Posterior cingulate gyrus (tissue), 11 donors: ENCODE measurements around the gene TMEM187.

Experiments used
- DNase-seq, 10 donors: peaks; one replicate each; pipeline versions ENCODE4 v3.0.0 to v3.0.0-alpha.2; 2020 to 2021; ENCODE audit warnings: mixed read lengths in 3 of 10
- intact Hi-C: fragments of 100-400 bp; cut with DNase I; formaldehyde crosslinking; loops from one replicate; pipeline ENCODE4 v1.15.1; 2023

The TMEM187 gene

DNA sequence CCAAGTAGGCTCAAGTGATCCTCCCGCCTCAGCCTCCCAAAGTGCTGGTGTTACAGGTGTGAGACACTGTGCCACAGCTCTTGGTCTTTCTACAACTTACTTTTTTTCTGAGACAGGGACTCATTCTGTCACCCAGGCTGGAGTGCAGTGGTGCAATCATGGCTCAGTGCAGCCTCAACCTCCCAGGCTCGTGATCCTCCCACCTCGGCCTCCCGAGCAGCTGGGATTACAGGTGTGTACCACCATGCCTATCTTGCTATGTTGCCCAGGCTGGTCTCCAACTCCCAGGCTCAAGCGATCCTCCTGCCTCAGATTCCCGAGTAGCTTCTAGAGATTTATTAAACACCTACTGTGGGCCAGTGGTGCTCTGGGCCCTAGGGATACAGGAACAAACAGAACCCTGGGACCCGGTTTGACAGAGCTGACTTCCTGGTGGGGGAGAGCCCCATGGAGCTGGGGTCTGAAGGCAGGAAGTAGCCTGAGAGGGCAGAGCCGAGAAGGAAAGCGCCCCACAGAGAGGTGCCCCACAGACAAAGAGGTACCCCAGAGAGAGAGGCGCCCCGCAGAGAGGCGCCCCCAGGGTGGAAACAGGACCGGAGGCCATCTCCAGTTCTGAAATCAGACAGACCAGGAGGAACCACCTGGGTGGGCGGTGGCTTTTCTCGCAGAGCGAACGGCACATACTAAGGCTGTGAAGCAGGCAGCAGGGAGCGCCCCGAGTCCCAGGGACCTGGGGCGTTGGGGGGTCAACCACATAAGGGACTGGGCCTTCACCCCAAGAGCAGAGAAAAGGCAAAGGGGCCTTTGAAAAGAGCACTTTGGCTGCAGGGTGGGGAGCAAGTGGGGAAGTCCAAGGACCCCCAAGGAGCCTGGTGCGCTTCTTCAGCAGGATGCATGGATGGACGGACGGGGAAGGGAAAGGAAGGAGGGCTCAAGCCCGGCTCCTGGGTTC lies 42.2 kb downstream of the TMEM187 start:
- intact Hi-C loops, result loop anchor here (10.0 kb wide), 1 partner anchor 80 kb away; the partner anchor contains the start of gene MECP2
- peak in 2 of 10 donors; percentile 51 to 60 for DNase-seq

DNA sequence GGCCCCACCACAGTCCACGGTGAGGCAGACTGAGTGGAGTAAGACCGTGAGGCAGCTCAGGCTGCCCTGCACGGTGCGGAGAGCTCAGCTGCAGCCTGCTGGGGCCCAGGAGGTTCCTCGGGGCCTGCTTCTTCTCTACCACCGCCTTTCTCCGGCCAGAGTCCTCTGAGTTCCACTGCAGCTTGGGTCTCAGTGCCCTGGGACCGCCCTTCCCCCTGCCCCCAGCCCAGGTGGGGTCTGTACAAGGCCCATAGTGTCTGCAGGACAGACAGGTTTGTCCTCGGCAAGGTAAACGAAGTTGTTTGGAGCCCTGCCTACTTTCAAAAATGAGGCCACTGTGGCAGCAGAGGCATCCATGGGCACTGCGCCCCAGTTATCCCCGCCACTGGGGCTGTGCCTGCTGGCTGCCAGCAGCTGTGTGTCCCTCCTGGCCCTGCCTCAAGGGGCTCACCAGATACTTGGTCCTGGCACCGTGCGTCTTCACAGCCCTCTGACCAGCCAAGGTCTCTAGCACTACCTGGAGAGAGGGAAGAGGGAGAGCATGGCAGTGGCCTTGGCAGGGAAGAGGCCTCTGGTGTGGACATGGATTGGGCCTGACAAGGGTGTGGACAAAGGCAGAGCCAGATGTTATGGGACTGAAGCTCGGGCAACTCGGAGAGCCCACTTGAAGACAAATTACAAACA lies 43.2 kb downstream of the TMEM187 start:
- peak in 2 of 10 donors; percentile 55 to 77 for DNase-seq
- intact Hi-C loops, result loop anchor here (10.0 kb wide), 1 partner anchor 79 kb away; the partner anchor contains the start of gene MECP2

DNA sequence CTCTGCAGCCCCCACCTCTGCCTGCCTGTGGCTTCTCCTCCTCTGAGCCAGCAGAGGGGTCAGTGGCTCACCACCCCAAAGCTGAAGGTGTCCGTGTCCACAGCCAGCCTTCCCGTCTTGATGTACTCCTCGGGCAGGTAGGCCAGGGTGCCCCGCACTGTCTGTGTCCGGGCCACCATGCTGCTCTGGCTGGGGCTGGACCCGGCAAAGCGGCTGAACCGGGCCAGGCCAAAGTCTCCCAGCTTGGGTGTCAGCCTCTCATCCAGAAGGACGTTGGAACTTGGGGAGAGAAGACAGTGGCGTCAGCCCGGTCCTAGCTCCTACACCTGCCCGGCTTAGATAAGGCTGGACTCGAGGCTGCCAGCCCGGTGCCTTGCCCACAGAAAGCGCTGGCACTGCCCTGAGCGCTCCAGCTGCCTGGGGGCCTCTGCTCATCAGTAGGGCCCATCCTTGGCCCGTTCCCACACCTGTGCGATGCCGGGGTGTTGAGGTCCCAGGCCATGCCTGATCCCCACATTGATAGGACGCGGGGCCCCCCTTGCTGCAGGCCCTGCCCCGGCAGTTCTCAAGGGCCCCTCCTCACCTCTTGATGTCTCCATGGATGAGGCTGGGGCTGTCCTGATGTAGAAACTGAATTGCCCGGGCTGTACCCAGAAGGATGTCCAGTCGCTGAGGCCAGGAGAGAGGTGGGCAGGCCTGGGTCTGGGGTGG lies 44.0 kb downstream of the TMEM187 start:
- peak in 1 of 10 donors; percentile 72 for DNase-seq
- intact Hi-C loops, result loop anchor here (10.0 kb wide), 1 partner anchor 78 kb away; the partner anchor contains the start of gene MECP2

DNA sequence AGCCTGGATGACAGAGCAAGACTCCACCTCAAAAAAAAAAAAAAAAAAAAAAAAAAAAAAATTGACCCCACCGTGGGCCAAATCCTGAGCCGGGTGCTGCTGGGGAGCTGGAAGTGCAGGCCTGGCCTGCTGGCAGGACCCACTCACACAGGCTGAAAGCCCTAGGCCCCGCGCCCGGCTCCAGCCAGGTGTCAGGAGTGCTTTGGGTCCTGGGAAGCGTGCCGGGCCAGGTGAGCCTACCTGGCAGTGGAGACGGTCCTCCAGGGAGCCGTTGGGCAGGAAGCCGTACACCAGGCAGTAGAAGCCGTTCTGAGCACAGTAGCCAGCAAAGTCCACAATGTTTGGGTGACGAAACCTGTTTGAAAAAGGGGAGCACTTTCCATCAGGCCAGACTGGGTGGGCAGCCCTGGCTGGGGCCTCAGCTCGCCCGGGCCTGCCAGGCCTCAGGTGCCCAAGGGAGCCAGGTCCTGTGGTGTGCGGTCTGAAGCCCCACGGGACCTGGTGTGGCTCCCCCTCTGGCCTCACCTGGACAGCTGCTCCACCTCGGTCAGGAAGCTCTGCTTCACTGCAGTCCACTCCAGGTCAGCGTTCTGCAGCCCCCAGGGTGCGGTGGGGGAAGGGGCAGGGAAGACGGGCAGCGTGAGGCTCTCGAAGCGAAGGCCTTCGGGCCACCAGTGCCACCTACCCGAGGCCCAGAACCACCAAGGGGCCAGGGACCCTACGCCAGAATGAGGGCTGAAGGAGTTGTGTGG lies 45.4 kb downstream of the TMEM187 start:
- intact Hi-C loops, result loop anchor here (10.0 kb wide), 1 partner anchor 77 kb away; the partner anchor contains the start of gene MECP2
- DNase-seq, result peak in 2 of 10 donors; percentile 17 to 79

DNA sequence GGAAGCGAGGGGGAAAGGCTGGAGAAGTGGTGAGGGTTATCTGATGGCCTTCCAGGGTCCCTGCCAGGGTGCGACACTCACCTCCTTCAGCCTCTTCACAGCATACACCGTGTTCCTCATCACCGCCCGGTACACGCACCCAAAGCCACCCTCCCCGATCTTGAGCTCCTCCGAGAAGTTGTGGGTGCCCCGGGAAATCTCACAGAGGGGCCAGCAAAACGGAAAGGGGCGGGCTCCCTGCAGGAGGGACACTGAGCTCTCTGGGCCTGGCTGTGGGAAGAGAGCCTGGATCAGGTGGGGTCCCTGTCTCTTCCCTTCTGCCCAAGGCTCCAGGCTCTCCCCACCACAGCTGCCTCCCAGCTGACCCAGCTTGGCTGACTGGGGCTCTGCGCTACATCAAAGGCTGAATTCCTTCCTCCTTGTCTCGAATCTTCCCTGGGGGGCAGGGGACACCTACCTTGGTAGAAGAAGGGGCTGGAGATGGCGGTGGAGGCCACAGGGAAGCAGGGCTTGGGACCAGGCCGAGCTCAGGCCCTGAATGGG lies 46.0 kb downstream of the TMEM187 start:
- peak in 2 of 10 donors; percentile 8 to 72 for DNase-seq
- intact Hi-C loops, result loop anchor here (10.0 kb wide), 1 partner anchor 76 kb away; the partner anchor contains the start of gene MECP2

DNA sequence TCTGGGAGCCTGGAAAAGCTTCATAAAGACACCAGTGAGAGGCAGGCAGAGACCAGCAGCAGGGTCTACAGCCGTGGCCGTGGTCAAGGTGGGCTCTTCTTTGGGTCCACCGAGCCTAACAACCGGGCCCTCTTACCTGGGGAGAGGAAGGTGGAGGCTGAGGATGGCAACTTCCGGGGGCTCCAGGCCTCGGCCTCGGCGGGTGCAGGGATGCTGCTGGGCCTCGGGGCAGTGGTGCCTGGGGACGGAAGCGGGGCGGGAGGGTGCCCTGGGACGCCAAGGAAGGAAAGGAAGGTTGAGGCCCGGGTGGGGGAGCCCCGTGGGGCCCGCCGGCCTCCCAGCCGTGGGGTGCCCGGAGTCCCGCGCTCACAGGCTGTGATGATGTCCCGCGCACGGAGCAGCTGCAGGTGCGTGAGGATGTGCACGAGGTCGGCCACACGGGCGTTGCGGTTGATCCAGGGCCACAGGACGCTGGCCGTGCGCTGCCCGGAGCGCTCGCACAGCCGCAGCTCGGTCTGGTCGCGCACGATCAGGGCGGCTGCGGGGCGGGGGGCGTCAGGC lies 46.6 kb downstream of the TMEM187 start:
- intact Hi-C loops, result loop anchor here (10.0 kb wide), 1 partner anchor 76 kb away; the partner anchor contains the start of gene MECP2

DNA sequence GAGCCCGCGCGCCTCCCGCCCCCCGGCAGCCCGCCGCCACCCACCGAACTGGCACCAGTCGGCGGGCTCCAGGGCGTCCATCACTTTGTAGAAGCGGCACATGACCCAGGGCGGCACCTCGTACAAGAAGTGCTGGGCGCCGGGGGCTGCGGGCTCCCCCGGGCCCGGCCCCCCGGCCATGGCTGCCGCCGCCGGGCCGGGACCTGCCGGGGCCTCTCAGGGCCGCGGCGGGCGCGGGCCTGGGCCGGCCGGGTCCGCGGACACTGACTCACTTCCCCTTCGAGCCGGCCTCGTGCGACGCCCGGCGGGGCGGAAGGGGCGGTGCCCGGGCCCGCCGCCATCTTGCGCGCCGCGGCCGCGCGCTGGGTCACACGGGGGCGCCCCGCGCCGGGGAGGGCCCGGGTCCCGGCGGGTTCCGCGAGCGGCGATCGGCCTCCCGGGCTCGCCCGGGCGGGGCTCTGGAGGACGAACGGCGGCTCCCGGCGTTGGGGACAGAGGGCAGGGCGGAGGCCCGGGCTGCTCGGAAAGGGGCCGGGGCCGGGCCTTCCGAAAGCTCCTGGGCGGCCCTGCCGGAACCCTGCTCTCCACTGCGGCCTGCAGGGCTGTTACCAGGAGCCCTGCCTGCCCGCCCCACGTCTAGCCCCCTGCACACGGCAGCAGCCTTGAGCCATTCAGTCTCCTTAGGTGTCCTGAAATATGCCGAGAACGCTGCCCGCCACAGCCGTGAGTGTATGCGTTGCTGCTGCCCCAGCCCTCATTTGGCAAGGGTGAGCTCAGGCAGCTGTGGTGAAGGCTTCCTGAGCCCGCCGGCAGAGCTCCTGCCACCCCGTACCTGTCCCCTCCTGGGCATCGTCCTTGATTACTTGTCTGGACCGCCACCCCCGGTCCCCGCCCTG lies 47.3 kb downstream of the TMEM187 start, which contains the start of gene IRAK1:
Gene IRAK1, minus strand, starts transcription at position 270 of the 896 bp plus-strand sequence. Its CDS starts 90 bp downstream, at position 180.
- intact Hi-C loops, result loop anchor here (10.0 kb wide), 1 partner anchor 75 kb away; the partner anchor contains the start of gene MECP2
- DNase-seq, result peak in 5 of 10 donors; percentile 26 to 91 (median 59)

More for the DNA sequence above, 46.6 kb downstream of the TMEM187 start:
- DNase-seq, result peak in 3 of 10 donors; percentile 6 to 84 (median 82)

DNA sequence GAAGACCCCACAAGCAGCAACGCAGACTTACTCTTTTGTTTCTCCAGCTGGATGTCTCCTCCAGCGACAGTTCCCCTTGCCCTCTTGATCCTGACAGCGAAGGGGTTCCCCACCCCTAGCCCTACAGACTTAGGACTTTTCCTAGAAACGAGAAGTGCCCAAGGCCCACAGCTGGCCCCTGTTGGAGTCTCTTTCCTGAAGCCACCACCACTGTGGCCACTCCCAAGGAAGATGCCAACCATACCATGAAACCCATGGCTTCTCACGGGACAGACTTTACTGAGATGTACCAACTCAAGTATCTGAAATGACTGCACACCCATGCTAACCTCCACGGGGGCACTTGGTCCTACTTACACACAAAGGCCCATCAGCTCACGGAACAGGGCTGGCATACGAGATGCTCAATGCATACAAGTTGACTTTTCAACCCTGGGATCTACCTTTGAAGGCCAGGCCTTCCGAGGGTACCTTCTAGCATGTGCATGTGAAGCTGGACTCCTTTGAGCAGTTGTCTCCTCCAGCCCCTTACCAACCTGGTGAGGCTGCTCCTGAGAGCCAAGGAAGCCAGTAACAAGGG lies 48.1 kb downstream of the TMEM187 start:
- DNase-seq, result no peak
- intact Hi-C loops, result no loop called here

DNA sequence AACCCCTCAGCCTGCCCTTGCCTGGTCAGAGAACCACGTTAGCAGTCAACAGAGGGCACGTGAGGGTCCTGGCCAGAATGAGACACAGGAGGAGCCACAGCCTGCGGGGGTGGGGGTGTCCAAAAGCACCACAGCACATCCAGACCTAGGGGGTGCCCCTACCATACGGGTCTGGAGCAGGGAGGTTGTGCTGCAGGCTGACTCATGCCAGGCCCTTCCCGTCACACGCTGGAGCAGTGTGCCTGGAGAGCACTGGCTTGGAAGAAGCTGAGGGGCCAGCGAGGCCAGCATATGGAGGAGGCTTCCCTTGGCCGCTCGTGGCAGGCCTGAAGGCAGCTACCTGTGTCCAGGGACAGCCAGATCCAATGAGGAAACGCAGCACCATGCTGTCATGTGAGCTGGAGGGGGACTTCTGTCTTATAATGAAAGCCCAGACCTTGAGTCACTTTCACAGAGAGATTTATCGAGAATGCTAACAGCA lies 48.6 kb downstream of the TMEM187 start:
- DNase-seq, result no peak
- intact Hi-C loops, result no loop called here

DNA sequence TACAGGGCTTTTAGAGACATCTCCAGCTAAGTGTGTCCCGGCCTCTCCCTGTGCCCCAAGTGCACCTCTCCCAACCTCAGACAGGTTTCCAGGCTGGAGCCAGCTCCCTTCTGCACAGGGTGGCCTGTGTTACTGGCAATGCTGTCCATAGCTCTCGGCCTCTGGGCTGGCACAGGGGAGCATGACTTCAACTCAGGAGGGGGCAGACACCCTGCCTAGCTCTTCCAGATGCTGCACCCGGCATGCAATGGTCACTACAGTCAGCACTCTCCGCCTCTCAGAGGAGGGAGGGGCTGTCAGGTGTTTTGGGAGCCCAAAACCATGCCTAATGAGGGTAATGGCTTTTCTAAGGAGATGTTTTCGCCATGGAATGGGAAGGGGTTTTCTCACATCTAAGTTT lies 49.6 kb downstream of the TMEM187 start:
- no peak for DNase-seq
- intact Hi-C loops, result no loop called here

DNA sequence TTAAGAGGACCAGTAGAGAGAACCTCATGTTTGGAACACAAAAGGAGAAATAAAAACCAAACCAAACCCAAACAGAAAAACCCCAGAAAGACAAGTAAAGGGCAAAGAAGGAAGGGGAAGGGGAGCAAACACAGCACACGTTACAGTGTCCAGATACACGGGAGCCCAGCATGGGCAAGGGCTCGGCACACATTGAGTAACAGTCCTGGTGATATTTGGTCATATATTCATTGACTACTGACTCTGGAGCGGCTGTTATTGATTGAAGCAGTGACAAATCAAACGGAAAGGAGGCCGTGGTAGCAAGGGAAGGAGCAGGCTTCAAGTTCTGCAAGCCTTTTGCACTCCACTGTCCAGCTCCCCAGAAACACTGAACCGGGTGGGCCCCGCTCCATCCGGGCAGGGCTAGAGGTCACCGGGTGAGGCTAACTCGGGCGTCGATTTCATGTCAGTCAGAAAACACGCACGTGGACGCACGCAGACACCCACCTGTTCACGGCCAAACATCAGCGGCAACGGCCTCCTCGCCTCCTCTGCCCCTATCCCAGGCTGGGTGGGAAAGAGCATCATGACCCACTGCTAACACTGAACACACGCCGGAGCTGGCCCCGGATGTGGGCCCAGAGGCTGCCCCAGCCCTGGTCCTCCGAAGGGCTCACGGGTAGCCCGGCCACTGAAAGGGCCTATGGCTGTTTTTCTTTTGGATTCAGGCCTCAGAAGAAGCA lies 50.9 kb downstream of the TMEM187 start:
- intact Hi-C loops, result no loop called here
- no peak for DNase-seq

DNA sequence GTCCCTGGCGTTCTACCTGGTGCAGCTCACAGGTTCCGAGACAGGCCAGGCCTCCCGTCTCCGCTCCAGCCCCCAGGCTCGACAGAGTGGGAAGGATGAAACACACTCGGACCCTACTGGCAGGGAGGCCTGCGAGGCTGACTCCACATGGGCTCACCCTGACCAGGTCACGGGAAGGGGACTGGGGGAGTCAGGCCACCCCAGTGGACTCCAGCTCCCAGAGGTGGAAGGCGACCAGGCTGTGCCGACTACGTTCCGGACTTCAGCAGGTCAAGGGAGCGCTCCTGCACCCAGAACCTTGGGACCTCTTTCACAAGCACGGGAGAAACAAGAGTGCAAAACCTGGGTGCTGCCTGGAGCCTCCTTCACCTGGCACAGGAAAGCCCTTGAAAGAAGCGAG lies 51.7 kb downstream of the TMEM187 start:
- peak in 1 of 10 donors; percentile 59 for DNase-seq
- intact Hi-C loops, result no loop called here

DNA sequence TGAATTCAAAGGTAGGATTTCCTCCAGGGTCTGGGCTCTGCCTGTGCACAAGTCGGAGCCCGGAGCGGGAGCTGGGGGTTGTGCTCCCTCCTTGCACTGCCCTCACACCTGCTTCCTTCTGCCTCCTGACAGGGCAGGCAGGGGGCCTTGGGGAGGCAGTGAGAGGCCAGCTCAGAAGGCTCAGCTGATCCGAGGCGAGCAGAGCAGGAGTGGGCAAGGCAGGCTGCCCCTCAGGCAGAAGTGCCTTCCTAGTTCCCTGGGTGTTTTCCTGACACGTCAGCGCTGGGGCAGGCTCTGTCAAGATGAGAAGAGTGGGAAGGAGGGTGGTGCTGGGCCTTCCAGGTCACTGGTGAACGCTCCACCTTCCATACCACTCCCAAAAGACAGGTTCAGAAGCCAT lies 52.7 kb downstream of the TMEM187 start:
- intact Hi-C loops, result no loop called here
- DNase-seq, result peak in 1 of 10 donors; percentile 62

DNA sequence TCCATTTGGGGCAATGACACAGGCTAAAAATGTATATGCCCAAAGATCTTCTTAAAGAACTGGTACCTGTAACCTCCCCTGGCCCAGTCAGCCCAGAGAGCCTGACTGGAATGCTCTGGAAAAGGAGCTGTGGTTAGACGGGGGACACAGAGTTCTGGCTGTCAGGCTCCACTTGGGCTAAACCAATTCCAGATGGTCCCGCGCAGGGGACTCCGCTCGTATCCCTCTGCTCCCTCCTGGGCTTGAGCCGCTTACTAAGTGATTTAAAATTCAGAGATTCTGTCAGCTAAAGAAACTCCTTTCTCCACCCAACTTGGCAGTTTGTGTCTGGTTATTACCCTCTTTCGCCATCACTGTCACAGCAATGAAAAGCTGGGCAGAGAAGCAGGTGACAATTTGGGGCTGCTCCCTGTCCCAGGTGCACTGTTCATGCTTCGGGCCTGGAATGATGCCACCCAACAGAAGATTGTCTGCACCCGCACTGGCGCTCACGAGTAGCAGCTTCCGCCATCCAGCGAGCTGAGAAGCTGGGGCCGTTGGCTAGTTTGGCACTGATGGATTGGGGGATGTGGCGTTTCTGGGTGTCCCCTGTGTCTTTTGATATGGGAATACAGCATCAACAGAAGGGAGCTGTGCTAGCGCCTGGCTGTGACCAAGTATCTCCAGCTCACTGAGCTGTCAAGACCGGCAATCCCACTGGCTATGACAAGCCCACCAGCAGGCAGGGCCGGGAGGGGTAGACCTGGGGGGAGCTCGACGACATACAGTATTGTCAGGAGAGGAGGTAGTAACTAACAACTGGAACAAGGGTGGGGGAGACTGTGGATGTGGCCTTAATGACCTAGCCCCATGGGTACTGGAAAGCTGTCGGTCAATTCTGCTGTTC lies 53.8 kb downstream of the TMEM187 start:
- DNase-seq, result no peak
- intact Hi-C loops, result no loop called here

DNA sequence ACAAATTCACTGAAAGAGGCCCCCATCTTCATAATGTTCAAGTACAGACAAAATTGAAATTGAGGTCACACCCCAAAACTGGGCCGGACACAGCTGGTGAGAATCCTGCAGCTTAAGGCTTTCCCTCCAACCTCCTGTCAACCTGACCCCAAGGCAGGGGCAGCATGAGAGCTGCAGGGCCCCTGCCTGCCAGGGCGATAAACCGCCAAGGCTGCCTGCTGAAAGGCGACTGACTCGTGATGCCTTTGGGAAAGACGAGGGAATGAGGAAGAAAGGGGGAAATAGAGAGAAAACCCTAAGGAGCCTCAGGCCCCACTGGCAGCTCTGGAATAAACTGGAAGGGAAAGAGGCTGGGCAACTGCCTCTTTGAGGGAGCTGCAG lies 54.5 kb downstream of the TMEM187 start:
- DNase-seq, result peak in 1 of 10 donors; percentile 34
- intact Hi-C loops, result no loop called here

DNA sequence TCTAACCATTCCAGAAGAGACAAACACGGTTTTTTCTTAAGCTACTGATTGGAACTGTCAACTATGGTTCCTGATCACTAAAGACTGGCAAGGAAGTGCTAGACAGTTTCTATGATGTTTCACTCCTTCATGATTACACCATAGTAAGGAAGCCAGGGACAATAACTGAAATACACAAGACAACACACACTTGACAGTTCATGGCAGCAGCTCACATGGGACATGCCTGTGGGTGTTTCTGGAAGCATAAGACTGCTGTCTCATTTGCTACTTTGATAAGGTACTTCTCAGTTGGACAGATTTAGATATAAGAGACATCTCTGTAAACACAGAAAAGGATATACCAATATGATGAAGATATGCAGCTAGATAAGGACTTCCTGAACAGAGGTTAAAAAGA lies 55.4 kb downstream of the TMEM187 start:
- peak in 1 of 10 donors; percentile 0 for DNase-seq
- intact Hi-C loops, result no loop called here
